Measurements from ENCODE around the gene TCF20. TPM values are rescaled to one million over a fixed set of nuclear protein-coding genes. Genes with fewer than 3 reads are reported as not detected.

TCF20 gene
- total RNA-seq, 1 donor from 2014 or later, result 53.7 TPM

GRCh38 chr22:42317691-42318547 lies 47.5 kb upstream of the TCF20 start:
- TF ChIP-seq CTCF (IDR thresholded peaks at IDR 0.05) (no peak), EZH2phosphoT487 (IDR thresholded peaks at IDR 0.05) (no peak), EZH2 (IDR thresholded peaks at IDR 0.05) (no peak)
- Histone ChIP-seq H3K79me2 (ENCODE audit: low read depth) (peaks cover 2% of the 10 kb centered on the region), H2AFZ (replicated peaks) (no peak overlapping the region), H3K9ac (no peak overlapping the region), H3F3A (ENCODE audit: low read depth) (peaks cover 29% of the 10 kb centered on the region), H3K4me3 (no peak overlapping the region), H3K27me3 (no peaks in the 10 kb centered on the region), H3K4me2 (no peak overlapping the region), H4K20me1 (ENCODE audit: low read depth) (peaks cover 35% of the 10 kb centered on the region), H3K9me3 (ENCODE audit: low read depth) (no peaks in the 10 kb centered on the region), H3K4me1 (peaks cover 59% of the 10 kb centered on the region), H3K36me3 (no peaks in the 10 kb centered on the region), H3K27ac (no peak overlapping the region)
- Mint-ChIP-seq H3K36me3 (no peaks in the 10 kb centered on the region), H3K9me3 (no peaks in the 10 kb centered on the region), H3K4me1 (peaks cover 72% of the 10 kb centered on the region), H3K27me3 (ENCODE audit: insufficient read depth, low read depth) (peaks cover 19% of the 10 kb centered on the region), H3K4me3 (no peak overlapping the region), H3K27ac (peak overlapping the region; percentile 90)
- DNase-seq (ENCODE audit: low spot score), result no peak

- Histone ChIP-seq H3F3A (ENCODE audit: low read depth) (peaks cover 20% of the 10 kb centered on the region), H3K9me3 (ENCODE audit: low read depth) (no peaks in the 10 kb centered on the region), H4K20me1 (ENCODE audit: low read depth) (peaks cover 45% of the 10 kb centered on the region), H2AFZ (replicated peaks) (no peak overlapping the region), H3K4me1 (peaks cover 51% of the 10 kb centered on the region), H3K9ac (no peak overlapping the region), H3K36me3 (no peaks in the 10 kb centered on the region), H3K27ac (no peak overlapping the region), H3K27me3 (no peaks in the 10 kb centered on the region), H3K4me2 (no peak overlapping the region), H3K79me2 (ENCODE audit: low read depth) (peaks cover 11% of the 10 kb centered on the region), H3K4me3 (no peak overlapping the region)
- Mint-ChIP-seq H3K27me3 (ENCODE audit: insufficient read depth, low read depth) (peaks cover 14% of the 10 kb centered on the region), H3K36me3 (no peaks in the 10 kb centered on the region), H3K27ac (peak overlapping the region; percentile 29), H3K4me1 (peaks cover 63% of the 10 kb centered on the region), H3K4me3 (no peak overlapping the region), H3K9me3 (no peaks in the 10 kb centered on the region)
- no peak for TF ChIP-seq EZH2phosphoT487 (IDR thresholded peaks at IDR 0.05)
- TF ChIP-seq CTCF (IDR thresholded peaks at IDR 0.05), result no peak
- no peak for TF ChIP-seq EZH2 (IDR thresholded peaks at IDR 0.05)
- DNase-seq (ENCODE audit: low spot score), result no peak
Measured at GRCh38 chr22:42317008-42317407, 46.6 kb upstream of the TCF20 start.

- no peaks in the 10 kb centered on the region for H3K36me3 Mint-ChIP-seq
- H3K27me3 Mint-ChIP-seq (ENCODE audit: insufficient read depth, low read depth), result peaks cover 17% of the 10 kb centered on the region
- DNase-seq (ENCODE audit: low spot score), result no peak
- Histone ChIP-seq H2AFZ (replicated peaks) (no peak overlapping the region), H3K4me2 (no peak overlapping the region), H3F3A (ENCODE audit: low read depth) (peaks cover 14% of the 10 kb centered on the region), H4K20me1 (ENCODE audit: low read depth) (peaks cover 61% of the 10 kb centered on the region), H3K4me1 (peaks cover 50% of the 10 kb centered on the region), H3K79me2 (ENCODE audit: low read depth) (peaks cover 11% of the 10 kb centered on the region), H3K27ac (no peak overlapping the region), H3K36me3 (no peaks in the 10 kb centered on the region), H3K4me3 (no peak overlapping the region), H3K9me3 (ENCODE audit: low read depth) (no peaks in the 10 kb centered on the region), H3K9ac (no peak overlapping the region), H3K27me3 (no peaks in the 10 kb centered on the region)
- H3K27ac Mint-ChIP-seq, result peak overlapping the region; percentile 70
- H3K4me3 Mint-ChIP-seq, result no peak overlapping the region
- no peaks in the 10 kb centered on the region for H3K9me3 Mint-ChIP-seq
- peaks cover 61% of the 10 kb centered on the region for H3K4me1 Mint-ChIP-seq
- no peak for TF ChIP-seq EZH2 (IDR thresholded peaks at IDR 0.05)
- no peak for TF ChIP-seq EZH2phosphoT487 (IDR thresholded peaks at IDR 0.05)
- no peak for TF ChIP-seq CTCF (IDR thresholded peaks at IDR 0.05)
Measured at GRCh38 chr22:42315392-42315756, 44.9 kb upstream of the TCF20 start.

All from neural progenitor cell (in vitro differentiated cells).